ENCODE results near the gene CPZ.

Gene CPZ

GRCh38 chr4:8606966-8607365 is 14.4 kb downstream of the CPZ start:
- ChIA-PET CTCF (interaction anchor here (0.6 to 2.1 kb wide), 8 partner anchors 12 to 794 kb away, joined by 3 to 9 read pairs (median 4); no protein-coding TSS in a partner anchor), POLR2A (ENCODE audit: low non-redundant PET) (no interaction called here)
- no peak for DNase-seq (ENCODE audit: low spot score)
- H3K27ac ChIP-seq, result no peak overlapping the region
- no peak for TF ChIP-seq CTCF (conservative IDR thresholded peaks at IDR 0.05; ENCODE audit: low read depth)

DNA sequence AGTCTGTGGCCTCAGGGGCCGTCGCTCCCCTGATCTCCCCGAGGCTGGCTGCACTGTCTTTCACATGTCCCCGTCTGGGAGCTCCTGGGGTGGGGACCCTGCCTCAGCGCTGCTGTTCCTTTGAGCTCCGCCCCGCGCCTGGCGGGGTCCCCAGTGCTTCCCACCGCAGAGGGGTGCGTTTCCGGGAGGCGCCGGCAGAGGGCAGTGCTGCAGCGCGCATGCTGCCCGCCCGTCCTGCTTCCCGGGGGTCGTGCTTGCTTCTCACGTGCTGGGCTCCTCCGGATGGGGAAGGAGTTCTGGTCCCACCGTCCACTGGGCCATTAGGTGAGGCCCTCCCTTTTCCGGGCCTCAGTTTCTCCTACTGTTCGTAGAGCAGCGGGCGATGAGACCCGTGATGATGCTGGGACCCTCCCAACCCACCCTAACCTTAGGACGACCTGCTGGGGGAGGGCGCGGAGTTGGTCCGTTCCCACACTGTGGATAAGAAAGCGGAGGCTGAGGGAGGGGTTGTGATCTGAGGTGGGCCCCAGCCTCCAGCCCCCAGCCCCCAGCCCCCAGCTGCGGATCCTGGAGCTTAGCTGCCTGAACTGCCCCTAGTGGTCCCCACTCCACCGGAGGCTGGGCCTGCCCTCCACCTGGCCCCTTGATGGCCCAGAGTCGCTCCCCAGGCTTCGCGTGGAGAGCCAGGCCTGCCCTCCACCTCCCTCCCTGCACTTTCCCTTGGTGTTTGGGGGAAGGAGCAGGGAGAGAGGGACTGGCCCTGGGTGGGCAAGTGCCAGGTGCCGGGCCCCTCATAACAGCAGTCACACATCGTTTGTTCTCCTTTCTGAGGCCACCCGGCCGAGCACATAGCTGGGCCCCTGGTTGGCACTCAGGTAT is 15.3 kb downstream of the CPZ start:
- H3K27ac ChIP-seq, result no peak overlapping the region
- DNase-seq (ENCODE audit: low spot score), result peak; percentile 37
- TF ChIP-seq CTCF (conservative IDR thresholded peaks at IDR 0.05; ENCODE audit: low read depth), result peak; percentile 93
- POLR2A ChIA-PET (ENCODE audit: low non-redundant PET), result no interaction called here
- CTCF ChIA-PET, result interaction anchor here (0.6 to 2.1 kb wide), 8 partner anchors 11 to 795 kb away, joined by 3 to 9 read pairs (median 4); no protein-coding TSS in a partner anchor

- no peak for TF ChIP-seq CTCF (conservative IDR thresholded peaks at IDR 0.05; ENCODE audit: low read depth)
- no peak for DNase-seq (ENCODE audit: low spot score)
- CTCF ChIA-PET, result no interaction called here
- no peak overlapping the region for H3K27ac ChIP-seq
- POLR2A ChIA-PET (ENCODE audit: low non-redundant PET), result no interaction called here
Measured at GRCh38 chr4:8608714-8609391, 16.3 kb downstream of the CPZ start.

- CTCF ChIA-PET, result no interaction called here
- no peak for DNase-seq (ENCODE audit: low spot score)
- POLR2A ChIA-PET (ENCODE audit: low non-redundant PET), result no interaction called here
- no peak overlapping the region for H3K27ac ChIP-seq
- no peak for TF ChIP-seq CTCF (conservative IDR thresholded peaks at IDR 0.05; ENCODE audit: low read depth)
Measured at GRCh38 chr4:8609406-8609805, 16.8 kb downstream of the CPZ start.

DNA sequence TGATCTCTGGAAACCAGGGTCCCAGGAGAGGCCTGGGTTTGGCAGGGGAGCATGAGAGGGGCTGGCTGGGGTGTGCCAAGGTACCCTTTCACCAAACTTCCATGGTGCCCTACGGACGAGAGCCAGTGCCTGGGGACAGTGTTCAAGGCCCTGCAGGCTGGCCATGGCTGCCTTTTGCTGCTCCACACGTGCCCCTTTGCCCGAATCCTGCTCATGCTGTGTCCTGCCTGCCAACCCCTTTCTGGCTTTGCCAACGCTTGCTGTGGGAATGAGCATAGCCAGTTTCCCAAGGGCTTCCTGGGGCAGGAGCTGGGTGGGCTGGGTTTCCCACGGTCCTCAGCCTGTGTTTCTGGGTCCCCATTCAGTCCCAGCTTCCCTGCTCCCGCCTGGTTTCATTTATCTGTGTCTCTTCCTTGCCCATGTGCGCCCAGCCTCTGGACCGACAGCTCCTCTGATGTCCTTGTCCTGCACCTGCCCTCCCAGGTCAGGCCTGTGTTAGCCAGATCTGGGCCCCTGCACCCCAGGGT is 17.3 kb downstream of the CPZ start:
- DNase-seq (ENCODE audit: low spot score), result no peak
- no peak for TF ChIP-seq CTCF (conservative IDR thresholded peaks at IDR 0.05; ENCODE audit: low read depth)
- H3K27ac ChIP-seq, result no peak overlapping the region
- CTCF ChIA-PET, result interaction anchor here (0.6 kb wide), 1 partner anchor 11 kb away, joined by 3 read pairs; no protein-coding TSS in a partner anchor
- POLR2A ChIA-PET (ENCODE audit: low non-redundant PET), result no interaction called here

DNA sequence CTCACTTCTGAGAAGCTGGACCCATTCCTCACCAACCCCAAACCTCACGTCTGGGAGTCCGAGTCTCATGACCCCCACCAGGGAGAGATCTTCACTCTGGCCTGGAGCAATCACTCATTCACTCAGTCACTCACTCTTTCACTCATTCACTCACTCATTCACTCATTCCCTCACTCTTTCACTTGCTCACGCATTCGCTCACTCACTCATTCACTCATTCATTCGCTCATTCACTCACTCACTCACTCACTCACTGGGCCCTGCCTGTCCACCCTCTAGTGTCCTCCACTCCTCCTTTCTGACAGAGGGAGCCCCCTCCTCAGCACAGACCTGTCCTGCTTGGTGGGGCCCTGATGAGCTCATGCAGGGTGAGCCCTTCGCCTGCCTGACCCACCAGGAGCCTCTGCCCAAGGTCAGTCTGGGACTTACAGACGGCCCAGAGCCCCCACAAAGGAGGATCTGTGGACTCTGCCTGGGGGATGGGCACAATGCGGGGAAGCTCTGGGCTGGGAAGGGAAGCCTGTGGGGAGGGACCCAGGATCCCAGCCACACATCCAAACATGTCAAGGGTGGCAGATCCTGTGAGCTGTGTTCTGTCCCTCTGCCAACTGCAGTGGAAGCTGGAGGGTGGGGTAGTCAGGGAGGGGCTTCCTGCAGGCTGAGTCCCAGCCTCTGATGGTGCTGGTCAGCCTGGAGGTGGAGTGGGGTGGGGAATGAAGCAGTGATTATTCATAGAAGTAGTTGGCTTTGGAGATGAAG is 18.5 kb downstream of the CPZ start:
- no peak overlapping the region for H3K27ac ChIP-seq
- DNase-seq (ENCODE audit: low spot score), result no peak
- ChIA-PET POLR2A (ENCODE audit: low non-redundant PET) (no interaction called here), CTCF (interaction anchor here (1.1 to 1.2 kb wide), 2 partner anchors 306 to 307 kb away, joined by 3 to 4 read pairs; no protein-coding TSS in a partner anchor)
- TF ChIP-seq CTCF (conservative IDR thresholded peaks at IDR 0.05; ENCODE audit: low read depth), result no peak
